Measurements from ENCODE around the gene MFAP3.

Gene MFAP3

GRCh38 chr5:154095904-154096303 lies 57.1 kb downstream of the MFAP3 start:
- no peak for DNase-seq

GRCh38 chr5:154097031-154097430 lies 58.3 kb downstream of the MFAP3 start:
- DNase-seq: no peak

- DNase-seq: no peak
These were observed 59.7 kb downstream of the MFAP3 start for GRCh38 chr5:154098465-154098864.

- DNase-seq: no peak
These were observed 62.4 kb downstream of the MFAP3 start for GRCh38 chr5:154101184-154101583.

GRCh38 chr5:154103233-154103632 lies 64.5 kb downstream of the MFAP3 start:
- DNase-seq: no peak
